Skin epidermis (tissue), 12 donors: ENCODE results near the gene CD46.

Experiments used
- H3K27ac ChIP-seq, 21 experiments: fragments of 200-600 bp; sonication (generic) in 11 of 21; one replicate each; pipeline ENCODE4 v1.5.0; 2020; ENCODE audit warnings: mild to moderate bottlenecking in 3 of 21, inconsistent platforms in 2 of 21, moderate library complexity in 2 of 21
- H3K4me3 ChIP-seq, 7 experiments: fragments of 200-600 bp; sonication (generic) in 2 of 7; one replicate each; pipeline ENCODE4 v1.5.0; 2020; ENCODE audit warnings: inconsistent platforms in 2 of 7, mild to moderate bottlenecking in 2 of 7, moderate library complexity in 1 of 7

The CD46 gene

GRCh38 chr1:207810606-207811295 lies 58.9 kb downstream of the CD46 start:
- Histone ChIP-seq H3K4me3 (no peak overlapping the region), H3K27ac (peak overlapping the region in 6 of 21 experiments; percentile 4 to 57 (median 33))

- H3K27ac ChIP-seq: peak overlapping the region in 5 of 21 experiments; percentile 5 to 57 (median 46)
- no peak overlapping the region for H3K4me3 ChIP-seq
Observed at GRCh38 chr1:207811319-207811718, 59.5 kb downstream of the CD46 start.

GRCh38 chr1:207811920-207812720 lies 60.3 kb downstream of the CD46 start:
- H3K4me3 ChIP-seq: no peak overlapping the region
- H3K27ac ChIP-seq: peak overlapping the region in 7 of 21 experiments; percentile 5 to 57 (median 40)

GRCh38 chr1:207812778-207813511 lies 61.1 kb downstream of the CD46 start:
- Histone ChIP-seq H3K4me3 (no peak overlapping the region), H3K27ac (peak overlapping the region in 5 of 21 experiments; percentile 5 to 56 (median 50))

GRCh38 chr1:207813512-207813881 lies 61.6 kb downstream of the CD46 start:
- Histone ChIP-seq H3K4me3 (no peak overlapping the region), H3K27ac (peak overlapping the region in 6 of 21 experiments; percentile 12 to 56 (median 52))

GRCh38 chr1:207813946-207814345 lies 62.1 kb downstream of the CD46 start:
- H3K4me3 ChIP-seq: no peak overlapping the region
- H3K27ac ChIP-seq: peak overlapping the region in 6 of 21 experiments; percentile 6 to 65 (median 52)

- peak overlapping the region in 5 of 21 experiments; percentile 6 to 65 (median 50) for H3K27ac ChIP-seq
- H3K4me3 ChIP-seq: no peak overlapping the region
Observed at GRCh38 chr1:207814469-207814868, 62.6 kb downstream of the CD46 start.

- no peak overlapping the region for H3K4me3 ChIP-seq
- H3K27ac ChIP-seq: peak overlapping the region in 6 of 21 experiments; percentile 18 to 58 (median 44)
Observed at GRCh38 chr1:207815466-207815865, 63.6 kb downstream of the CD46 start.

- Histone ChIP-seq H3K4me3 (no peak overlapping the region), H3K27ac (peak overlapping the region in 6 of 21 experiments; percentile 18 to 58 (median 44))
Observed at GRCh38 chr1:207815913-207816291, 64.0 kb downstream of the CD46 start.

- Histone ChIP-seq H3K27ac (peak overlapping the region in 2 of 21 experiments; percentile 12 to 13), H3K4me3 (no peak overlapping the region)
Observed at GRCh38 chr1:207817166-207817565, 65.3 kb downstream of the CD46 start.

- Histone ChIP-seq H3K4me3 (no peak overlapping the region), H3K27ac (peak overlapping the region in 5 of 21 experiments; percentile 1 to 50 (median 10))
Observed at GRCh38 chr1:207817778-207818751, 66.2 kb downstream of the CD46 start.

GRCh38 chr1:207818971-207819451 lies 67.2 kb downstream of the CD46 start:
- peak overlapping the region in 5 of 21 experiments; percentile 1 to 50 (median 14) for H3K27ac ChIP-seq
- H3K4me3 ChIP-seq: no peak overlapping the region

GRCh38 chr1:207820568-207821463 lies 69.0 kb downstream of the CD46 start:
- peak overlapping the region in 6 of 21 experiments; percentile 10 to 92 (median 73) for H3K27ac ChIP-seq
- peak overlapping the region in 1 of 7 experiments; percentile 45 for H3K4me3 ChIP-seq

- peak overlapping the region in 7 of 21 experiments; percentile 3 to 92 (median 80) for H3K27ac ChIP-seq
- H3K4me3 ChIP-seq: peak overlapping the region in 3 of 7 experiments; percentile 15 to 45 (median 42)
Observed at GRCh38 chr1:207821464-207822045, 69.7 kb downstream of the CD46 start.

- peak overlapping the region; percentile 8 to 48 (median 42) for H3K4me3 ChIP-seq
Observed at GRCh38 chr1:207822124-207822601, 70.3 kb downstream of the CD46 start.

GRCh38 chr1:207822602-207823451 lies 71.0 kb downstream of the CD46 start:
- Histone ChIP-seq H3K4me3 (peak overlapping the region; percentile 28 to 48 (median 43)), H3K27ac (peak overlapping the region; percentile 32 to 93 (median 84))

More at GRCh38 chr1:207822124-207822601, 70.3 kb downstream of the CD46 start:
- peak overlapping the region in 9 of 21 experiments; percentile 21 to 92 (median 80) for H3K27ac ChIP-seq
